Lung microvascular endothelial cell (primary cell): ENCODE measurements around the gene CDC42BPB. TPM values are rescaled to one million over a fixed set of nuclear protein-coding genes. Genes with fewer than 3 reads are reported as not detected.
A peak's percentile ranks its signal among the peaks of the same experiment; 100 is the strongest.

Experiments
- DNase-seq, 2 donors: peaks; one replicate each; pipeline versions ENCODE4 v3.0.0 to v3.0.0-alpha.2; 2010; ENCODE audit warnings: low read depth in 2 of 2
- total RNA-seq: library from RNA; depleted of rRNA; stranded (reverse); fragments of >200 nt; gene quantifications from 2 replicates; pipeline ENCODE4 v1.2.1, GENCODE V29; 2014

Gene CDC42BPB
- total RNA-seq, 1 donor from 2014 or later, result 104 TPM

DNA sequence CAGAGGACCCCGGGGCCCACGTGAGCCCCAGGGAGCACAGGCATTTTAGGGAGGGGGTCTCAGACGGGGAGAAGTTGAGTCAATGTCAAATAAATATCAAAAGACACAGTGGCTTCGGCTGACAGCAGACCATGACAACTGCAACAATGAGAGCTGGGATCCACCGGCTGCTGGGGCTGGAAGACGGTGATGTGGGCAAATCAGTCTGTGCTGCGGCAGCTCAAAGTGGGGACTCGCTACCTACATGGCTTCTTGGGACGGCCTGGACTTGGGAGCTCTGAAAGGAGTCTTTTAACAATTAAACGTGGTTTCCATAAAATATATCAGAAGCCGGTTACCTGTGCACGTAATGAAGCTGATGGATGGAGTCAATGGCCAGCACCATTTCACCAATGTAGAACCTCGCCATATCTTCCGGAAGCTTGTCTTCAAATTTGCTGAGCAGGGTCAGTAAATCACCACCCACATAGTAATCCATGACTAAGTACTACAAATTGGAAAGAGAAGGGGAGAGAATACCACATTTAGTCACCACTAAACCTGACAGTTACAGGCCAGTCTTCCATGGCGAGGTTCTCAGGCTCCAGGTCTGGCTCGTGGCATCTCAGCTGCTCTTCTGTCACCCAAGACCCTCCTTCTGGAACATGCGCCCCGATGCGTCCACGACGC is 58.0 kb downstream of the CDC42BPB start:
- DNase-seq, result no peak

DNA sequence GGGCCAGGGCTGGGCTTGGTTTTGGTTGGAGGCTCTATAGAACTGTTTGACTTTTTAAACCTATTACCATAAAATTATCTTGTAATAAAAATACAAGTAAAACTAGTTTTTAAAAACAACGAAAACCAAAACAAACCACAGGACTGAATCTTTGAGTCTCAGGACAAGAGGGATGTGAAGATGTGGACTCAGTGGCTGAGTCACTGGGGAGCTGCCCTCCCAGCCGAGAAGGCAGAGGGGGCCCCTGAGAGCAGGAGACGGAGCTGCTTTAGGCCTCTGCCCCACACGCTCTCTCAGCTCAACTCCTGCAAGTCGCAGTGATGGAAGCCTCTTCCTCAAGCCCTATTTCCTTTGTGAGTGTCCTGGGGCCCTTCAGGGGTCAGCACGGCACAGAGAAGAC is 59.0 kb downstream of the CDC42BPB start:
- no peak for DNase-seq

DNA sequence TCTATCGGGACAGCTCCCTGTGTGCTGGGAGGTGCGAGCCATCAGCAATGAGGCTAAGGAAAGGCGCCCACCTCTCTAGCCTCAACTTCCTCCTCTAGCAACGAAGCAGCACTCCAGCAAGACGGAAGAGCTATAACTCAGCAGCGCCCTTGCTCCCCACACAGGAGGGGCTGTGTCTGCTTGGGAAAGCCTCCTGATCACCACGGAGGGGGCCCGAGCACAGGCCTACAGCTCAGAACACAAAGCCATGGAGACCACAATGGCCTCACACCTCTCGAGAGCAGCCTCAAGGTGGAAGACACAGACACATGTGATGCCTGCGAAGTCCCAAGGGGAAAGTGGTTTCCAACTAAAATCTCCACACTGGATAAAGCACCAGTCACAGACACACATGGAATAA is 60.4 kb downstream of the CDC42BPB start:
- no peak for DNase-seq

DNA sequence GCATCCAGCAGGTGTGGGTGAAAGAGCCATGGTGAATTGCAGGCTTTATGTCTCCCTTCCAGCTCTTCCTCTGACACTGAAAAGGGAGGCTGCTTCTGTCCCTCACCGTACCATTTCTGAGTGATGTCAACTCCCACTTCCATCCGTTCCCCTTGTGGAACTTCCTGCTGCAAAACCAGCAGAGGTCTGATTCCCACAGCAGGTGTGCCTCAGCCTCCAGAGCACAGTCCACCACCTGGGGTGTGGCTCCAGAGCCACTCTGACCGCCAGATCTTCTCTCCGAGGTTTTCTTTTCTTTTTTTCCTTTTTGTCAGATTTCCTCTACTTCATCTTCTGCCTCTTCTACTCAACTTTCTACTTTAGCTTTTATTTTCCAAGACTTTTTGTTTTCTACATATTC is 62.7 kb downstream of the CDC42BPB start:
- no peak for DNase-seq

DNA sequence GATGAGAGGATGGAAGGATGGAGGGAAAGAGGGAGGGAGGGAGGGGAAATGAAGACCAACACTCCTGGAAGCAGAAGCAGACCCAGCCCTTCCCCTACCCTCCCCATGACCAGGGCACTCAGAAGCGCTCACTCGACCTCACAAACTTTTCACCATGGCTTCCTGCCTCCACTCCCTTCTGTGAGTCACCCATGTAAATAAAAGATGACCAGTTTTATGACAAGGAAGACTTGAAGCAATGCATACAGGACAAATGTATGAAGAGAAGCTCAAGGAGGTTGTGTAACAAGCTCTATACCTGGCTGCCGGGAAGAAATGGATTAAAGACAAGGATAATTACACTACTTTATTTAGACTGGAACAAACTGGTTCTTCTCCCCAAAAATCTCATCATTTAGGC is 63.8 kb downstream of the CDC42BPB start:
- DNase-seq, result peak; percentile 35 to 75

DNA sequence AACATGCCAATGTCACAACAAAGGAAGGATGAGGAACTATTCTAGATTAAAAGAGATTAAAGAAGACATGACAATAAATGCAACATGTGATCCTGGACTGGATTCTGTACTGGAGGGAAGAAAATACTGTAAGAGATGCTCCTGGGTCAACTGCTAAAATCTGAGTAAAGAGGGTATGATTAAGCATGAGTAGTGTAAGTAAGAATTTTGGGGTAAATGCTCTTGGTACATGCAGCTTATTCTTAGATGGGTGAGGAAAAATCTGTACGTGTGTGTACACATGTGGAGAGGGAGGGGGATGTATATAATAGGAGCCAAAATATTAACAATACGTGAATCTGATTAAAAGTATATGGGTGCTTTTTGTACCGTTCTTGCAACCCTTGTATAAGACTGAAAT is 66.0 kb downstream of the CDC42BPB start:
- DNase-seq, result no peak

DNA sequence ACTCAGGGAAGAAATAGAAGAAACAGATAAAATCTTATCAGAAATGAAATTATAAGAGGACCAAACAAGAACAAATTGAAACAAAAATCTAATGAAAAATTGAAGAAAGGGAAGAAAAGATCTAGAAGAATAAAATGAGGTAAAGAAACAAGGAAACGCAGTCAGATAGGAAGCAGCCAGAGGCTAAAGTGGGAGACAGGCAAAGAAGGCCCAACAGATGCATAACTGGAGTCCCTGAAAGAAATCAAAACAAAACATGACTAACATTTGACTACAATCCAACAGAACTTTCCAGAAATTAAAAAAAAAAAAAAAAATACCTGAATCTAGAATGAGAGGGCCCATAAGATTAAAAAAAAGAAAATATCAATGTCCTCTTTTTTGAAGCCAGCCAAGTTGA is 69.3 kb downstream of the CDC42BPB start:
- peak in 1 of 2 donors; percentile 34 for DNase-seq

DNA sequence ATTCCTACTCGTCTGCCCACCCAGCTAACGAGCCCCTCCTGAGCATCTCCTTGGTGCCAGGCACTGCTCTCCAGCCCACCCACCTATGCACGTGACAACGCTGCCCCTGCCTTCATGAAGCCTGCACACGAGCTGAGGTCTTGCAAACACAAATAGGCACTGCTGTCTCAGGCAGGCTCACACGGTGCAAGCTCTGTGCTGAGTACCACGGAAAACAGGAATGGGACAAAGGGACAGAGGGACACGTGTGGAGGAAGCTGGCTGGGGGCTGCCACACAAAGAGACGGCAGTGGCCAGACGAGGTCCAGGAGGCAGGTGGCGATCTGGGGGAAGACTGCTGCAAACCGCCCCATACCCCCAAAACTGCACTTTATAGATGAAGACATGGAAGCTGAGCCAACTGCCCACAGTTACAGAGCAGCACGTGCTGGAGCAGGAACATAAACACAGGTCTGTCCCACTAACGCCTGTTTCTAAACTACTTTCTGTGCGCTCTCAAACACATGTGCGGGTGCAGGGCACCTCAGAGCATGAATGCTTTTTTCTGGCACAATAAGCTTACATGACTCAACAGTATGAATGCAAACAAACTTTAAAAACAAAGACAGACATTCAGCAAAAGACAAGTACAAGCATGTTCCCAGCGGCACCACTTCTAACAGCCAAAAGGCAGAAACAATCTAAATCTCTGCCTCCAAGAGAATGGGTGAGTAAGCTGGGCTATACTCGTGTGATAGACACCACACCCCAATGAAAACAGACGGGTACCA is 70.4 kb downstream of the CDC42BPB start:
- peak; percentile 61 to 79 for DNase-seq

DNA sequence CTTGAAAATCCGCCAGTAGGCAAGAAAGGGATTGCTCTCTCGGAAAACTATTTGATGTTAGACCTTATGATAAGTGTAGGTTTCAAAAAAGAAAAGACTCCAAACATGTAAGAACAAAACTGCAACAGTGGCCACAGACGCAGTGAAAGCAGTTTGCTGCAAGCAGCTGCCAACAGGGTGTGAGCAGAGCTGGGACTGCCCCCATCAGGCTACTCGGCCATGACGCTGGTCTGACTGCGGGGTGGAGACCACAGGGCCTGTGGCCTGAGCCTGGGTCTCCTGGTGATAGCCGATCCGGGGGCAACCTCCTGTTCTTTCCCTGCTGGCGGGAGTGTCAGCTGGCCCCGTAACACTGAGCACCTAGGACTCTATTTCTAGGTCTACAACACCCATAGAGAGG is 71.7 kb downstream of the CDC42BPB start:
- peak in 1 of 2 donors; percentile 28 for DNase-seq

DNA sequence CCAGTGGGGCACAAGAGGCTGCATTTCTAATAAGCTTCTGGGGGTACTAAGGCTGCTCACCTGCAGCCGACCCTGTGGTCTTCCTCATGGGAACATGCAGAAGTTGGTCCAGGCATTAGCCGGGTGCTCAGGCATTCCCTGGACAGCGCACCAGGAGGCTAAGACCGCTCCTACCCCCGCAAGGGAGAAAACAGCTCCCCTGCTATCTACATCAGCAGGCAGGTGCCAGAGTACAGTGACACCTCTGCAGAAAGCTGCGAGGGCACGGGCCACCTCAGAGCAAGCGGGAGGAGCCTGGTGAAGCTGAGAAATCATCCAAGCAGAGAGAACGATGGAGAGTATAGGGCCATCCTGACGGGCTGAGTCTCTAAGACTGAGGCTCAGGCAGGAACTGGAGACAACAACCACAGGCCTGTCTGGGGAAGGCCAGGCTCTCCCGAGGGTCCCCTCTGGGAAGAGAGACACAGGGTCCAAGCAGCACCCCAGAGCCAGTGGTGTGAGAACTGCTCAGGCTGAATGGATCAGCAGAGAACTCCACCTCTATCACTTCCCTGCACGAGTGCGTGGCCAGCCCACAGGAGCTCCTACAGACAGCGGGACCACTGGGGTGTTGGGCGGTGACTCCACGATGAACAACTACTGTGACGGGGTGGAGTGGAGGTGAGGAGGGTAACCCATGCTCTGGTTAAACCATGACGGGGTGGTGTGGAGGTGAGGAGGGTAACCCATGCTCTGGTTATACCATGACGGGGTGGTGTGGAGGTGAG is 72.8 kb downstream of the CDC42BPB start:
- no peak for DNase-seq

DNA sequence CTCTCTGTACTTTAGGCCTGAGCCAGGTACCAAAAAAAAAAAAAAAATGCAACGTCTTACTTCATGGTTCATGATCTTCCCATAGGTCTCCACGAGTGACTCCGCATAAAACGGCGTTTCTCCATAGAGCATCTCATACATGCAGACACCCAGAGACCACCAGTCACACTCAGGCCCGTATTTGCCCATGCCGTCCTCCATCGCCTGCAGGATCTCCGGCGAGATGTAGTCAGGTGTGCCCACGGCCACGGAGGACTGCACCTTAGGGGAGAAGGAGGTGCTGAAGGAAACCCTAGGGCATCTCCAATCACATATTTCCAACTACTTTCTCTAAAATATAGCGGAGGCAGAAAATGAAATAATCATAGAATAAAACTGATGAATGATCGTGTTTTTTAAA is 73.9 kb downstream of the CDC42BPB start:
- no peak for DNase-seq

DNA sequence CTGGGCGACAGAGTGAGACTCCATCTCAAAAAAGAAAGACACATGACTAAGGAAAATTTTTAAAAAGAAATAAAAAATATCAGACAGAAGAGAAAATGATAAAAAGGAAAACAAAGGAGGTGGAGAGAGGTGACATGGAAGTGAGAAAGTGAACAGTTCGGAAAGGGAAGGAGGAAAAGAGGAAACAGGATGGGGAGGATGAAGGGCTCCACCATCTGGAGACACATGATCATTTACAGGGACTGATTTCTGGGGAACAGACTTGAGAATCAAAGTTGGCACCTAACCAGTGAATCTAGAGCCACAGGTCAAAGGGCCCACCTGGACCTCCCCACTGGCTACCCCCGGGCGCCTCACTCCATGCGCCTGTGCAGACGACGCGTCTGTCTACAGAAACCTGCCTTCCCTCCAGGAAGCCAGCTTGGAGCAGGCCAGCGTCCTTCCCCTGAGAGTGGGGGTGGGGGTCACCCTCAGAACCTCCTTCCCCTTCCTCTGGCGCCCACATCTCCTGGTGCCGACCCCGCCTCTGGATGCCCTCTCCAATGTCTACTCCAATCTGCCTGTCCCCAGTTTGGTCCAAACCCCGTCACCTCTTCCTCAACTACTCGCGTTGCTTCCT is 74.4 kb downstream of the CDC42BPB start:
- DNase-seq, result no peak

DNA sequence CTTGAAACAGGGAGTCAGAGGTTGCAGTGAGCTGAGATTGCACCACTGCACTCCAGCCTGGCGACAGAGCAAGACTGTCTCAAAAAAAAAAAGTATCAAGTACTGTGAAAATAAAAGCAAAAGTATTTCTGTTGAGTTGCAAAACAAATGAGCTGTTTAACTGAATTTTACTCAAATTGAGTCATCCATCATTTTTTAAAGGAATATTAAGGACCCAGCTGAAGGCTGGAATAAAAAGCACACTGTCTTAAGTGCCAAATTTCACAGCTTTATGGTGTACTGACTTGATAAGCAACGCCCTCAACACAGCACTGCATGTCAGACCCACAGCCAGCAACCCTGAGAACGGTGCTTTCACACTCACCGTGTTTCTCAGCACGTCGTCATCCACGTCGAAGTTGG is 76.9 kb downstream of the CDC42BPB start:
- DNase-seq, result no peak

DNA sequence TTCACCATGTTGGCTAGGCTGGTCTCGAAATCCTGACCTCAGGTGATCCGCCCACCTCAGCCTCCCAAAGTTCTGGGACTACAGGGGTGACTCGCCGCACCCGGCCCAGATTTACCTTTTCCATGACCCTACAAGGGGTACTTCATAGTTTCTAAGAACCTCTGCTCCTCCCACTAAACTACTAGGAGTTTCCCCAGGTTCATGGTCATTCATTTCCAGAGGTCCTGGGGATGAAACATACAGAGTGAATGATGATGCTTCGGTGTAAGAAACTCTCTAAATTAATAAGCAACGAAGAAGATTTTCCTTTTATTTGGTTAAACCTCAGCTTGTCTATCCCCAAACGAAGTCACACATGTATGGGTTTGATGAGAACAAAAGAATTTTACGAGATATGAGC is 77.9 kb downstream of the CDC42BPB start:
- DNase-seq, result no peak

DNA sequence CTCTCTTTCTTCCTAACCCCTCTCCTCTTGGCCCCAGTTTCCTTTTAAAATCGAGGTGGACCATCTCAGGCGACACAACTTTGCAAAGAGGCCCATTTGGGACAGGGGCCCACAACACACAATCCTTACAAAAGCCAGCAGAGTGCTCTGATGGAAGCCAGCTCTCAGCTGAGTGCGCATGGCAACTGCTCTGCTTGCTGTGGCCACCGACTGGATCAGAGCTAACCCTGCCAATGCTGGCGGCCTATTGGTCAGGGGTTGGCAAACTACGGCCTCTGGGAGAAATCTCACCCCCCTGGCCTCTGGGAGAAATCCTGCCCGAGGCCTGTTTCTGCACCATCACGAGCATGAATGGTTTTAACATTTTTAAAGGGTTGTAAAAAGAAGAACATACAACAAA is 79.9 kb downstream of the CDC42BPB start:
- DNase-seq, result no peak

DNA sequence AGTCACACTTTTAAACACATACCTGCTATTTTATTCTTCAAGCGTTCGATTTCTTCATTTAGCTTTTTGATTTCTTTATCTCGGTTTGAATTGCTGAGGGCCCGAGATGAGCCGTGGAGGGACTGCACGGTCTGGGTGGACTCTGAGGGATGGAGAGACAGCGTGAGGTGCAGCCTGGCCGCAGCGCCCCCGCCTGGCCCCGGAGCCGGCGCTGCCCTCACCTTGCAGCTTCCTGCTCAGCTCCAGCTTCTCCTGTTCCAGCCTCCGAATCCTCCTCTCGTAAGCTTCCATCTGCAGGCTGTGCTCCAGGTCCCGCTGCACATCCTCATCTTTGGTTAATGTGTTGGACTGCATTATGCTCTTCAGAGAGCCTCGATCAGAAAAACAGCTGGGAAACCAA is 81.7 kb downstream of the CDC42BPB start:
- no peak for DNase-seq

DNA sequence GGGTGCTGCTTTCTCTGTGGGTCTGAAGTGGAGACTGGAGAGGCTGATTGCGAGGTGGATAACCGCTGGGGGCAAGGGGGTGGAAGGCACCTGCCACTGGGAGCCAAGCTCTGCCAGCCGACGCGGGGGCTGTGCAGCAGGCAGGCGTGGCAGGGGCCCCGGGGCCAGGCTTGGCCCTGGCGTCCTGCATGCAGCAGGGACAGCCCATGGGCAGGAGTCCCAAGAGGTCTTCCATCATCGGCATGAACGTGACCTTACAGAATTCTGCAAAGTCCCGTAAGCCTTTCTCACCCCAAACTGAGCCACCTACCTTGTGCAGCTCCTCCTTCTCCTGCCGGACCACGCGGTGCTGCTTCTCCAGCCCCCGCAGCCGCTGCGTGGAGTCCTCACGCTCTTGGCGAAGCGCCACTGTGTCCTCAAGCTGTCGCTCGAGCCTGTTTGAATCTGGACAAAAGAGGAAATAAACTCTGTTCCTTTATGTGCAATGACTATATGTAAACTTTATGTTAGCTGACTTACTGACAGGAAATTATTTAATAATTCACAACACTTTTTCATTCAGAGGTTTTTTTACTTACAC is 83.6 kb downstream of the CDC42BPB start:
- DNase-seq, result no peak

DNA sequence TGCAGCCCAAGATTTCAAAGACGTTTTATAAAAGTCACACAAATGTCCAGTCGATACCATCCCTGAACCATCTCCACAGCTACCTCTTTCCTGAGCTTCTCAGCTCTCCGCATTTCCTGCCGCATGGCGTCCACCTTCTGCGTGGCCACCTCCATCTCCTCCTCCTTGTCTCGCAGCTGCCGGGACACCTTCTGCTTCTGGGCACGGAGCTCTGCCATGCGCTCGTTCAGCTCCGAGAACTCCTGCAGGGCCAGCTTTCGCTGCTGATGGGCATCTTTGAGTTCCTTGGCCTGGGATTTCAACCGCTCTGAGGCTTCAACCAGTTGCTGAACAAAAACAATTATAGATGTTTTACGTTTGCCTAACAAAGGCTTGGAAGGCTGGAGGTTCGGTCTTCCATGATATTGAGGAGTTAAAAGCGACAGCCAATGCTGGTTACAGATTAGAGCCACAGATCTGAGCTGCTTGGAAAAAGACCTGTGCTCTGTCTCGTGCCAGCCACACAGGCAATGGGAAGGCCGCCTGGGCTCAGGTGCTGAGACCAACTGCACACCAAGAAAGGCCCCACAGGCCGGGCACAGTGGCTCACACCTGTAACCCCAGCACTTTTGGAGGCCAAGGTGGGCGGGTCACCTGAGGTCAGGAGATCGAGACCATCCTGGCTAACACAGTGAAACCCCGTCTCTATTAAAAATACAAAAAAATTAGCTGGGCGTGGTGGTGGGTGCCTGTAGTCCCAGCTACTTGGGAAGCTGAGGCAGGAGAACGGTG is 85.3 kb downstream of the CDC42BPB start:
- DNase-seq, result no peak

DNA sequence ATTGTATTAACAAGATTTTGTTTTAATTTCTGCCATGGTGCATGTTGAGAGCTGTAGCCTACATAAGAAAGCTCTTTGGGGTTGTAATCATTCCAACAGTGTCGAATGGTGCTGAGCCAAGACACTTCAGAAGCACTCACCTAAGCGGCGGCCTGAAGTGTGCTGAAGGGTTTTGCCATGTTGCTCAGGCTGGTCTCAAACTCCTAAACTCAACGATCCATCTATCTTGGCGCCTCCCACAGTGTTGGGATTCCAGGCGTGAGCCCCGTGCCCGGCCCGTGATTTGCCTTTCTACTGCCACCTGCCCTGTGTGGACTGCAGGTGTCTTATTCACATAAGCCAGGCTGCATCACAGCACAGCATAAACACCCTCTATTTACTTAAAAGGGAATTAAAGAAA is 86.0 kb downstream of the CDC42BPB start:
- no peak for DNase-seq

DNA sequence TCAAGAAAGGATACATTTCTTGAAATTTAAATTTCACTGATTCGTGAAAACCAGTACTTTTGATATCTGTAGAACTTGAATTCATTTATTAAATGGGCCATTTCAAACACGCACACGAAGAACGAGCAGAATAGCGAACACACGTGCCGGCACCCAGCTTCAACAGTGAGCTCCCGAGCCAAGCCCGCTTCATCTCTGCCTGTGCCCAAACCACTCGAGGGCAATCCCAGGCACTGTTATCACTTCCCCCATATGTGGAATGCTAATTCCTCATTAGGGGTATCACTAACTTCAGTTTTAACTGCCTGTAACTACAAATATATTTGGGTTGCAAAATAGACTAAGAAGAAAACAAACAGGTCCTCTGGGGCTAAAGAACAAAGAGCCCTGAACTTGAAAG is 86.9 kb downstream of the CDC42BPB start:
- no peak for DNase-seq

DNA sequence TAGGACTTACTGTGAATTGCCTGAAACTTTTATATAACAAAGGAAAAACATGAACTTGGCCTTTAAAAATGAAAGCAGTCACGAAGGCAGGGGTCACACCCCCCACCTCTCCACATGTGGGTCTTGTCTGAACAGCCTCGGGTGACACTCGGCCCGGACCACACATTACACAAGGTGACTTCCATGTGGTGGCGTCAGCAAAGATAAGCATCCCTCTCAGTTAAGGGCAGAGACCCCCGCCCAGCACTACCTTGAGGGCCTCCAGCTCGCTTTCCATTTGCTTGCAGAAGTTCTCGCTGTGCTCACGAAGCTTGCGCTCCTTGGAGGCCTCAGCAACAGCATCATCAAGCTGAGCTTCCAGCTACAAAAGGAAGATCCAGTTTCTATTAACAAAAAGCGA is 87.4 kb downstream of the CDC42BPB start:
- no peak for DNase-seq
